ENCODE measurements around the gene CASP8AP2.
"Not testable (repeated sequence)": the region's sequence is repeated elsewhere in the genome, so short reads cannot be mapped to it uniquely, and the experiment has no call there.

- not testable (repeated sequence) for TF ChIP-seq GLIS3 (CRISPR knock-in tag; IDR thresholded peaks at IDR 0.05); CSDC2 (CRISPR knock-in tag; IDR thresholded peaks at IDR 0.05); RARB (CRISPR knock-in tag; IDR thresholded peaks at IDR 0.05); ZNF565 (CRISPR knock-in tag; conservative IDR thresholded peaks at IDR 0.05; ENCODE audit: low read depth); CSRNP3 (CRISPR knock-in tag; IDR thresholded peaks at IDR 0.05); ARNTL (CRISPR knock-in tag; IDR thresholded peaks at IDR 0.05; ENCODE audit: borderline replicate concordance, low read depth); CREB5 (CRISPR knock-in tag; IDR thresholded peaks at IDR 0.05; ENCODE audit: low read depth); TOX (CRISPR knock-in tag; IDR thresholded peaks at IDR 0.05; ENCODE audit: borderline replicate concordance); ISL1 (CRISPR knock-in tag; IDR thresholded peaks at IDR 0.05); ZNF70 (CRISPR knock-in tag; IDR thresholded peaks at IDR 0.05); PATZ1 (CRISPR knock-in tag; IDR thresholded peaks at IDR 0.05; ENCODE audit: borderline replicate concordance); TSHZ2 (CRISPR knock-in tag; IDR thresholded peaks at IDR 0.05)
Observed at GRCh38 chr6:89828475-89828987, 1.1 kb upstream of the CASP8AP2 start.

Data from SK-N-SH treated with all-trans-retinoic acid at 6 μM for 48 hours (cell line).